SU-DHL-6 (cell line): ENCODE data around the gene TCEANC2.
"Not testable (repeated sequence)": the region's sequence is repeated elsewhere in the genome, so short reads cannot be mapped to it uniquely, and the experiment has no call there.

Source experiments
- H2AFZ ChIP-seq: fragments of 200-600 bp; sonication (generic); 2 replicates; pipeline ENCODE4 v1.6.1; 2014; ENCODE audit warnings: low read depth, mild to moderate bottlenecking, moderate library complexity, mixed read lengths, antibody characterized with exemption, low read length; ENCODE audit not compliant: severe bottlenecking
- H3F3A ChIP-seq: fragments of 200-600 bp; shearing (Covaris generic); 2 replicates; pipeline ENCODE4 v1.6.0; 2016; ENCODE audit warnings: antibody characterized with exemption, mild to moderate bottlenecking; ENCODE audit not compliant: insufficient read depth
- H3K27ac ChIP-seq: fragments of 200-600 bp; sonication (generic); 2 replicates; pipeline ENCODE4 v1.5.1; 2016; ENCODE audit warnings: low read depth, mild to moderate bottlenecking, low read length, moderate library complexity, mixed read lengths
- H3K27me3 ChIP-seq: fragments of 200-600 bp; sonication (generic), shearing (Covaris generic); 2 replicates; pipeline ENCODE4 v1.6.0; 2014; ENCODE audit warnings: mild to moderate bottlenecking, low read length
- H3K36me3 ChIP-seq: fragments of 200-600 bp; sonication (generic); 2 replicates; pipeline ENCODE4 v1.6.1; 2014; ENCODE audit warnings: mild to moderate bottlenecking, low read length, mixed read lengths
- H3K4me2 ChIP-seq: fragments of 300-600, 200-600 bp; shearing (Covaris generic), sonication (generic); 2 replicates; pipeline ENCODE4 v1.6.0; 2014; ENCODE audit warnings: low read length, low read depth, mild to moderate bottlenecking; ENCODE audit not compliant: poor library complexity, severe bottlenecking
- H3K4me3 ChIP-seq: fragments of 200-600 bp; sonication (generic); 2 replicates; pipeline ENCODE4 v1.5.1; 2014; ENCODE audit warnings: antibody characterized with exemption, low read length, mild to moderate bottlenecking, mixed read lengths; ENCODE audit not compliant: insufficient read depth, poor library complexity, severe bottlenecking
- H3K79me2 ChIP-seq: fragments of 200-600 bp; sonication (generic); 2 replicates; pipeline ENCODE4 v1.6.1; 2014; ENCODE audit warnings: mild to moderate bottlenecking, low read length, moderate library complexity; ENCODE audit not compliant: insufficient read depth
- H3K9ac ChIP-seq: fragments of 200-600 bp; sonication (generic); 2 replicates; pipeline ENCODE4 v1.7.0; 2014; ENCODE audit warnings: mild to moderate bottlenecking, low read length
- H3K9me2 ChIP-seq: fragments of 200-600 bp; sonication (generic); replicated peaks from 2 replicates; pipeline ENCODE4 v1.6.1; 2014; ENCODE audit warnings: low read length; ENCODE audit not compliant: insufficient read depth
- H3K9me3 ChIP-seq: fragments of 200-600 bp; sonication (generic); 2 replicates; pipeline ENCODE4 v1.6.1; 2014; ENCODE audit warnings: low read length, mixed read lengths; ENCODE audit not compliant: insufficient read depth
- H4K20me1 ChIP-seq: fragments of 200-600 bp; sonication (generic); 2 replicates; pipeline ENCODE4 v1.6.1; 2014; ENCODE audit warnings: low read depth, mild to moderate bottlenecking, antibody characterized with exemption, low read length, moderate library complexity, mixed read lengths
- EZH2phosphoT487 ChIP-seq: fragments of 200-600 bp; sonication (generic), shearing (Covaris generic); conservative IDR thresholded peaks from 2 replicates; pipeline ENCODE4 v1.6.1; 2018; ENCODE audit warnings: mild to moderate bottlenecking, antibody characterized with exemption, low read length, moderate library complexity, mixed read lengths
- TF ChIP-seq, protein P1 (sequence below): fragments of 200-600 bp; sonication (generic); IDR thresholded peaks from one replicate; pipeline ENCODE4 v1.5.1; 2017; ENCODE audit warnings: antibody characterized with exemption, mild to moderate bottlenecking, low read length, moderate library complexity; ENCODE audit not compliant: insufficient read depth, poor library complexity, severe bottlenecking

The TCEANC2 gene

DNA sequence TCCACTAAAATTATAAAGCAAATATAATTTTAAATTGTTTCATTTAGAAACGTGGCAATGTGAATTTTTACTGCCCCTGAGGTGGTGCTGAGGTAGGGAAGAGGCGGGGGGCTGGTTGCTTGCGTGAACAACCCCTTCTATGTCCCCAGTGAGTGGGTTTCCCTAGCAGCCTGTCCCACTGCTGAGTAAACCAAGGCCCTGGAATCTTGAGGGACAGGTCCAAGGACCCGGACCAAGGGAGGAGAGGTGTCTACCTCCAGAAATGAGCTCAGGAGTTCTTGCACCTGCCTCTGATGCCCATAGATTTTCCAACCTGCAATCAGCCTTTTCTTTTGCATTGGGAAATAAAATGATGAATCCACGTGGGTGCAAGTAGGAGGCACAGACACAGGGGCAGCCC is 34.8 kb upstream of the TCEANC2 start:
- no peak overlapping the region for H3K9ac ChIP-seq
- no peaks in the 10 kb centered on the region for H3K79me2 ChIP-seq
- no peak overlapping the region for H3K4me3 ChIP-seq
- TF ChIP-seq, protein P1, sequence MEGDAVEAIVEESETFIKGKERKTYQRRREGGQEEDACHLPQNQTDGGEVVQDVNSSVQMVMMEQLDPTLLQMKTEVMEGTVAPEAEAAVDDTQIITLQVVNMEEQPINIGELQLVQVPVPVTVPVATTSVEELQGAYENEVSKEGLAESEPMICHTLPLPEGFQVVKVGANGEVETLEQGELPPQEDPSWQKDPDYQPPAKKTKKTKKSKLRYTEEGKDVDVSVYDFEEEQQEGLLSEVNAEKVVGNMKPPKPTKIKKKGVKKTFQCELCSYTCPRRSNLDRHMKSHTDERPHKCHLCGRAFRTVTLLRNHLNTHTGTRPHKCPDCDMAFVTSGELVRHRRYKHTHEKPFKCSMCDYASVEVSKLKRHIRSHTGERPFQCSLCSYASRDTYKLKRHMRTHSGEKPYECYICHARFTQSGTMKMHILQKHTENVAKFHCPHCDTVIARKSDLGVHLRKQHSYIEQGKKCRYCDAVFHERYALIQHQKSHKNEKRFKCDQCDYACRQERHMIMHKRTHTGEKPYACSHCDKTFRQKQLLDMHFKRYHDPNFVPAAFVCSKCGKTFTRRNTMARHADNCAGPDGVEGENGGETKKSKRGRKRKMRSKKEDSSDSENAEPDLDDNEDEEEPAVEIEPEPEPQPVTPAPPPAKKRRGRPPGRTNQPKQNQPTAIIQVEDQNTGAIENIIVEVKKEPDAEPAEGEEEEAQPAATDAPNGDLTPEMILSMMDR, result no peak
- TF ChIP-seq EZH2phosphoT487, result no peak
- H2AFZ ChIP-seq, result no peak overlapping the region
- no peaks in the 10 kb centered on the region for H3K27me3 ChIP-seq
- H3F3A ChIP-seq, result no peaks in the 10 kb centered on the region
- no peak overlapping the region for H3K4me2 ChIP-seq
- H3K9me2 ChIP-seq, result no peaks in the 10 kb centered on the region
- H3K9me3 ChIP-seq, result no peaks in the 10 kb centered on the region
- no peaks in the 10 kb centered on the region for H3K36me3 ChIP-seq
- H4K20me1 ChIP-seq, result no peaks in the 10 kb centered on the region
- no peak overlapping the region for H3K27ac ChIP-seq

DNA sequence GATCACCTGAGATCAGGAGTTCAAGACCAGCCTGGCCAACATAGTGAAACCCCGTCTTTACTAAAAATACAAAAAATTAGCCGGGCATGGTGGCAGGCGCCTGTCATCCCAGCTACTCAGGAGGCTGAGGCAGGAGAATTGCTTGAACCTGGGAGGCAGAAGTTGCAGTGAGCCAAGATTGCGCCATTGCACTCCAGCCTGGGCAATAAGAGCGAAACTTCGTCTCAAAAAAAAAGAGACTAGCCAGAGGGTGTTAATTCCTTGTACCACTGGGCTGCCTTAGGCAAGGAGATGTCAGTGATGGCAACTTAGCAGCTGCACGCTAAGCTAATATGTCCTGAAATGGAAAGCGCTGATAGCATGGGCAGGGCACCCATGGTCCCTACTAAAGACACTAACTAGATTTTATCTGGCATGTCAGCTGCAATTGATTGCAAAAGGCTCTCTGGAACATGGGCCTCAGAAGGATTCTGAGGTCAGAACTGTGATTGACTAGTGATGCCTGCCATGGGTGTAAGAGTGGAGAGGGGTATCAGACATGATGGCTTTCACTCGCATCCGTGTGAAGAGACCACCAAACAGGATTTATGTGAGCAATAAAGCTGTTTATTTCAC is 33.7 kb upstream of the TCEANC2 start:
- H3K27ac ChIP-seq, H3F3A ChIP-seq, H4K20me1 ChIP-seq, H3K9ac ChIP-seq, H2AFZ ChIP-seq, H3K9me2 ChIP-seq, H3K27me3 ChIP-seq, H3K79me2 ChIP-seq, H3K36me3 ChIP-seq, H3K9me3 ChIP-seq, H3K4me3 ChIP-seq, H3K4me2 ChIP-seq: not testable (repeated sequence)

DNA sequence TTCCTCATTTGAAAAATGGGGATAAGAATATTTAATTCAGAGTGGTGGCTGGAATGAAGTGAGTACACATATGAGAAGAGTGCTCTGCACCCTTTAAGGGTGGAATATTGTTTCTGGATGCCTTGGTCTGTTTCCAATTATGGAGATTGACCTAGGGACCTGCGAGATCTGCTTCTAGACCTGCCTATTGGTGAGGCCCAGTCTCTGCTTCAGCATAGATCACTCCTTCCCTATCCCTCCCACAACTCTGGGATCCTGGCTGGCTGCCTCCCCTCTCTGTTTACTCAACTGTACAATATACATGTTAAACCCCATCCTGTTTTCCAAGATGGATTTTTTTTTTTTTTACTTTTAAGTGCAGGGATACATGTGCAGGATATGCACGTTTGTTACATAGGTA is 29.1 kb upstream of the TCEANC2 start:
- Histone ChIP-seq H3K79me2 (no peaks in the 10 kb centered on the region), H3F3A (no peaks in the 10 kb centered on the region)
- TF ChIP-seq, protein P1, result no peak
- no peak for TF ChIP-seq EZH2phosphoT487

DNA sequence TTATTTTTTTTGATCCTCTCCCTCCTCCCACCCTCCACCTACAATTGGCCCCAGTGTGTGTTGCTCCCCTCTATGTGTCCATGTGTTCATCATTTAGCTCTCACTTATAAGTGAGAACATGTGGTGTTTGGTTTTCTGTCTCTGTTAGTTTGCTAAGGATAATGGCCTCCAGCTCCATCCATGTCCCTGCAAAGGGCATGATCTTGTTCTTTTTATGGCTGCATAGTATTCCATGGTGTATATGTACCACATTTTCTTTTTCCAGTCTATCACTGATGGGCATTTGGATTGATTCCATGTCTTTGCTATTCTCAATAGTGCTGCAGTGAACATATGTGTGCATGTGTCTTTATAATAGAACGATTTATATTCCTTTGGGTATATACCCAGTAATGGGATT is 28.6 kb upstream of the TCEANC2 start:
- not testable (repeated sequence) for H3K9me2 ChIP-seq, H3K27ac ChIP-seq, H4K20me1 ChIP-seq, H3K4me2 ChIP-seq, H3K9me3 ChIP-seq, H3K4me3 ChIP-seq, H3K36me3 ChIP-seq, H3K27me3 ChIP-seq, H3F3A ChIP-seq, H3K79me2 ChIP-seq, H3K9ac ChIP-seq, H2AFZ ChIP-seq

More for the DNA sequence above, 29.1 kb upstream of the TCEANC2 start:
- H3K27me3 ChIP-seq, result no peaks in the 10 kb centered on the region
- H3K27ac ChIP-seq, result no peak overlapping the region
- no peaks in the 10 kb centered on the region for H3K9me3 ChIP-seq
- no peaks in the 10 kb centered on the region for H3K9me2 ChIP-seq
- no peak overlapping the region for H3K4me3 ChIP-seq
- H3K36me3 ChIP-seq, result no peaks in the 10 kb centered on the region
- no peak overlapping the region for H3K4me2 ChIP-seq
- H2AFZ ChIP-seq, result no peak overlapping the region
- no peaks in the 10 kb centered on the region for H4K20me1 ChIP-seq
- H3K9ac ChIP-seq, result no peak overlapping the region
